HG02884 (cell line): ENCODE data around the gene PTGIS.

Experiments used
- ATAC-seq: cut with Tn5 transposase; IDR thresholded peaks from one replicate; pipeline ENCODE4 v1.9.1; 2021; ENCODE audit warnings: mild to moderate bottlenecking, moderate library complexity; ENCODE audit not compliant: unreplicated experiment

Gene PTGIS

GRCh38 chr20:49503176-49503575 lies 64.8 kb downstream of the PTGIS start:
- no peak for ATAC-seq

DNA sequence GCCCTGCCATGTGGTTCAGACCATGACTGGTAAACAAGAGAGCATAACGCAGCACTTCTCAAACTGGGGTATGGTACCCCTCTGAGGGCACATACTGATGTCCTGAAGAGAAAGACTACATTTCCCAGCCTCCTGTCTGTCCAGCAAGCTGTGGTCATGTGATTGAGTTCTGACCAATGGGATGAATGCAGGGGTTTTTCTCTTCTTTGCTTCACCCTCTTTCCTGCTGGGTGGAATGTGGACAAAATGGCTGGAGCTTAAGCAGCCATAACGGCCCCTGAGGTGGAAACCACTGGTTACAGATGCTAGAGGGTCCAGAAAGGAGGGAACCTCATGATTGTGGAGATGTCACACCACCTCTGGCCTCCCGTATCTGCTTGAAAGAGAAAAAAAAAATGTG lies 66.0 kb downstream of the PTGIS start:
- no peak for ATAC-seq

DNA sequence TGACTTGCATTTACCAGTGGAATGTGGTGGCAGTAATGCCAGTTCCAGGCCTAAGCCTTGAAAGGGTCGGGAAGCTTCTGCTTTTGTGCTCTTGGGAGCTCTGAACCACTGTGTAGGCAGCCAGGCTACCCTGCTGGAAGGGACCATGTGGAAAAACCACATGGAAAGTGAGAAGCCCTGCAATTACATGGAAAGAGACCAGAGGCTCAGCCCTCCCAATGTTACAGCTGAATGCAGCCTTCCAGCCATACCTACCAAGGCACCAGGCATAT lies 70.6 kb downstream of the PTGIS start:
- ATAC-seq, result no peak

- ATAC-seq, result no peak
Observed at GRCh38 chr20:49496553-49497397, 71.2 kb downstream of the PTGIS start.

DNA sequence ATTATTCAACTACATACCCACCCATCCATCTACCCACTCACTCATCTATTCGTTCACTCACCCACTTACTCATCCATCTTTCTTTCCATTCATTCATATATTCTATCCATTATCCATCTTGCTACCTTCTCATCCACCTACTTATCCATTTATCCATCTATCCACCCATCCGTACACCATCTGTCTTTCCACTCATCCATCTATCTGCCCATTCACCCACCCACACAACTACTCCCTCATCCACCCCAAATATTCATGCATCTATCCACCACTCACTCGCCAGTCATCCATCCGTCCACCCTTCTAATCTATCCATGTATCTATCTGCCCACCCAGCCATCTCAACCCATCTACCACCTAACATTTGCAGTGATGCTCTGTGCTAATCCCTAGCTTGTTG lies 71.9 kb downstream of the PTGIS start:
- ATAC-seq, result no peak

- ATAC-seq, result no peak
Observed at GRCh38 chr20:49490689-49491088, 77.2 kb downstream of the PTGIS start.

DNA sequence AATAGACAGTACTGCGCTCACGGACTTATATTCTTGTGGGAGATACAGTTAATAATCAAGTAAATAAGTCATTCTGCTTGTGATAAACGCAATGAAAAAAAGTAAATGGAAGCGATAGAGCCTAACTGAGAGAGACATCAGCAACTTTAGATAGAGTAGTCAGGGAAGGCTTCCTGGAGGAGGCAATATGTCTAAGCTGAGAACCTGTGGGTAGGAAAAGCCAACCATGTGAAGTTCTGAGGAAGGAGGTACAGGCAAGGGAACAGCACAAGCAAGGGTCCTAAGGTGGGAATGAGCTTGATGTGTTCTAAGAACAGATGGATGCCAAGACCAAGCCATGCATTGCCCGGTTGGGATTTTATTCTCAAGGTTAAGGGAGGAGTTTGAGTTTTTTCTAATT lies 78.2 kb downstream of the PTGIS start:
- no peak for ATAC-seq

DNA sequence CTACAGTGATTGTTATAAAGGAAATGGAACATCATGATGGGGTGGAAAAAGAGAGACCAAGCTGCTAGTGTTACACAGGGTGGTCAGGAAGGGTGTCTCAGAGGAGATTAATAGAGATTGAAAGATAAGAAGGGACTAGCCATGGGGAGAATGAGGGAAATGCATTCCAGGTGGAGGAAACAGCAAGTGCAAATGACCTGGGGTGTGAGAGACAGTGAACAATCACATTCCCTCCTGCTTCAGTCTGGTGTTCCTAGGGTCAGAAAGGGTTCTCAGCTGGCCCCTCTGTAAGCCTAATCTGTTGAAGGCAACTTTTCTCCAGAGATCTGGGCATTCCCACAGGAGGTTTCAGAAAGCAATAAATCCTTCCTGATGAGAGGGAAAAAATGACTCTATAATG lies 81.9 kb downstream of the PTGIS start:
- no peak for ATAC-seq

DNA sequence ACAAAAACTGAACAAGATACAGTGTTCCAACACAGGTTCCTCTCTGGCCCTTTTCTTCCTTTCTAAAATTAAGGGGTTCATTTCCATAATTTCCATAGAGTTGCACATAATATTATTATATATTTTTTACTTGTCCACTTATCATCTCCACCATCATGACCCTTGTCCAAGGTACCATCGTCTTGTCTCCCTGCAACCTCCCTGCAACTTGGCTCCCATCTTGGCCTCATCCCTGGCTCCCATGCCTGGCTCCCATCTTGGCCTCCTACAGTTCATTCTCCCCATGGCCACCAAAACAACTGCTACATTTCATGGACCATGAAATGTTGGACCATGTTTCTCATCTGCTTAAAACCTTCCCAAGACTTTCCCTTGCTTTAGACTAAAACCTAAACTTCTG lies 82.4 kb downstream of the PTGIS start:
- no peak for ATAC-seq

DNA sequence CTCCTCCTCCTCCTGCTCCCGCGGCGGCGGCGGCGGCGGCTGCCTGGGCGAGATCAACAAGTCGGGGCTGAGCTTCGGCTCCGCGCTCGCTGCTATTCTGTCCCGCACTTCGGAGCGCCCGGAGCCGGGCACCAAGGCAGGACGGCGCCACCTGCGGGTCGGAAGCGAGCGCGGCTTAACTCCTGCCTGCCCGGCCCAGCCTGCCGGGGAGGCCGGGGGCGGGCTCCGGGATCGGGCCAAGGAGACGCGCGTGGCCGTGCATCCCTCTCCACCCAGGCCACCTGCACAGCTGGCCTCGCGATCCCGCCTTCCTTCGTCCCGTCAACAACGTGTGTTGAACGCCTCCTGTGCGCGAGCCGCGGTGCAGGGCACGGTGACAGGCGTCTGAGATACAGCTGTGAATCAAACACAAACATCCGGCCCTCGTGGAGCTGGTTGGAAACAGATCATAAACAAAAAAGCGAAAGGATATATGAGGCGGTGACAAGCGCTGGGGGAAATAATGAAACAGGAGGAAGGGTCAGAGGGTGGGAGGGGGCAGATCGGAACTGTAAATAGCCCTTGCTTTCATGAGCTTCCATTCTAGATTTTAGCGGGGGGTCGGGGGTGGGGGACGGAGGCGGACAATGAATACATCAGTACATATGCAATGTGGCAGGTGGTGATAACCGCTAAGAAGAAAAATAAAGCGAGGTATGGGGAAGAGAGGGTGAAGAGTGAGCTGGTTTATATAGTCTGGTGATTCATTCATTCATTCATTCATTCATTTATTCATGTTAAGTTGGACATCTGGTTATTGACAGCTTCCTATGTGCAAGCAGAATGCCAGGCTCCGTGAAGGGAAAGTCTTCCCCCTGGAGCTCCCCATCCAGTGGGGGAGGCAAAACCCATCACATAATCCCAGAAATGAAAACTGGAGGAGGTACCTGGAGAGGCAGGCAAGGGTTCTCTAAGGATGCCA lies 83.5 kb downstream of the PTGIS start:
- ATAC-seq, result no peak

GRCh38 chr20:49483696-49484123 lies 84.2 kb downstream of the PTGIS start:
- no peak for ATAC-seq

DNA sequence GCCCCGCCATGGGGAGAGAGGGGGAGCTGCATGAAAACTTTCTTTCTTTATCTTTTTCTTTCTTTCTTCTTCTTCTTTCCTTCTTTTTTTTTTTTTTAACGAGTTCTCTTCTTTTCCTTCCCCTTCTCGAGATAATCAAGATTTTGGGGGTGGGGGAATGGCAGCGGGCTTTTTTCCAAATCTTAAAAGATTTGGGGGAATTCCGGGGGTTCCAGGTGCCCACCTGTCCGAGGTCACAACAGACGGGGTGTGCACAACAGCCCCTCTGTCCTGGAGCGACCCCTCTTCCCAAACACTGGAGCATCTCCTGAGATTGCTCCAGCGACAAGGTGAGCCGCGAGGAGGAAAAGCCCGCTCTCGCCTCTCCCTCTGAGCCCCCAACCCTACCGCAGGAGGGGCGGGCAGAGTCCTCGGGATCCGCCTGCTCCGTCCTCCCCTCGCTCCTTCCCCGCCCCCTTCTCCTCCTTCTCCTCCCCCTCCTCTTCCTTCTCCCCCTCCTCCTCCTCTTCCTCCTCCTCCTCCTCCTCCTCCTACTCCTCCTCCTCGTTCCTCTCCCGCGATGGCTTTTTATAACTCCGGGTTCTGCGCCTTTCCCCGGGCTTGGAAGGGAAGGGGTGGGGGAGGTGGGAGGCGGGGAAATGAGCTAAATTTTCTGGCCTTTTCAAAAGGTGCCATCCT lies 84.8 kb downstream of the PTGIS start:
- ATAC-seq, result no peak

GRCh38 chr20:49482621-49483017 lies 85.3 kb downstream of the PTGIS start, which contains the start of gene KCNB1:
TSS of gene KCNB1 (minus strand) at chr20:49482668. CDS start at chr20:49482480, 188 bp downstream.
- no peak for ATAC-seq

DNA sequence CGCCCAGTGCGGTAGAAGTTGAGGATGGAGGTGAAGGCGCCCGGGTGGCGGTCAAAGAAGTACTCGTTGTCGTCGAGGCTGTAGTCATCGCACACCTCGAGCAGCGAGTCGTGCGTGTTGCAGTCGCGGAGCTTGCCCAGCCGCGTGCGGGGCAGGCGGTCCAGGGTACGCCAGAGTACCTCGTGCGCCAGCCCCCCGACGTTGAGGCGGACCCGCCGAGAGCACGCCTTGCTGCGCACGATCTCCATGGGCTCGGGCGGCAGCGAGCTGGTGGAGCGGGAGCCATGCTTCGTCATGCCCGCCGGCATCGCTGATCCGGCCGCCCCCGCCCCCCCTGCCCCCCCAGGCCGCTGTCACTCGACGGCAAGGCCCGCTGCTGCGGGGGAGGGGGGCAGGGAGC lies 85.8 kb downstream of the PTGIS start:
- no peak for ATAC-seq

- ATAC-seq, result no peak
Observed at GRCh38 chr20:49481116-49481515, 86.8 kb downstream of the PTGIS start.

GRCh38 chr20:49480236-49480635 lies 87.7 kb downstream of the PTGIS start:
- ATAC-seq, result no peak

- no peak for ATAC-seq
Observed at GRCh38 chr20:49479785-49480184, 88.2 kb downstream of the PTGIS start.

DNA sequence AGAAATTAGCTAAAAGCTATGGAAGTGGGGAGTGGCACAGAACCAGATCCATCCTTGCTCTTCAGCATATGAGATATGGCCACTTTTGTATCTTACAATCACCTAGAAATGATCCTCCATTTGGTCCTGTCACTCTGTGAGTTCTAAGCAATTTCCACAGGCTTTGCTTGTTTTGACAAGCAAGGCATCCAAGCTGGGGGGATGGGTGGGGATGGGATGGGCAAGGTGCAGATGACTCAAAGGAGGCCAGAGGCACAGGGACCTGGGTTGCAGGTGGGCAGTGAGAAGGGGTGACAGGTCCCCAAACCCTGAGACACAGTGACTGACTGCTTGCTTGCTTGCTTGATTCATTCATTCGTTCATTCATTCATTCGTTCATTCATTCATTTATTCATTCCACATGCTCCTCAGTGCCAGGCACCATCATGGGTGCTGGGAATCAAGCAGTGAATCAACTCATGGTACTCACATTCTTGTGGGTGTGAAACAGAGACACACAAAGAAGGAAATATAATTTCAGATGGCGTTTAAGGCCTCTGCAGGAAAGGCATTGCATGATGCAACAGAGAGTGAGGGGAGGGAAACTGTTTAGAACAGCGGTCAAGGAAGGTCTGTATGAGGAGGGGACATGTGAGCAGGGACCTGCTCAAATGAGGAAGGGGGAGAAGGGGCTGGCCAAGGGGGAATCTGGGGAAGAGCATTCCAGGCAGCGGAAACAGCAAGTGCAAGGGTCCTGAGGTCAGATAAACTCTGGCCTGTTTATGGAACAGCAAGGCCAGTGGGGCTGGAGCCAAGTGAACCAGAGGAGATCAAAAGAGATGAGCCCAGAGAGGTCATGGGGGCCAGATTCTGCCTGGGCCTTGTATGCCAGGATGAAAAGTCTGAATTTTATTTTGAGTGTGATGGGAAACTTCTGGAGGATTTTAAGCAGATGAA lies 88.9 kb downstream of the PTGIS start:
- ATAC-seq, result no peak

DNA sequence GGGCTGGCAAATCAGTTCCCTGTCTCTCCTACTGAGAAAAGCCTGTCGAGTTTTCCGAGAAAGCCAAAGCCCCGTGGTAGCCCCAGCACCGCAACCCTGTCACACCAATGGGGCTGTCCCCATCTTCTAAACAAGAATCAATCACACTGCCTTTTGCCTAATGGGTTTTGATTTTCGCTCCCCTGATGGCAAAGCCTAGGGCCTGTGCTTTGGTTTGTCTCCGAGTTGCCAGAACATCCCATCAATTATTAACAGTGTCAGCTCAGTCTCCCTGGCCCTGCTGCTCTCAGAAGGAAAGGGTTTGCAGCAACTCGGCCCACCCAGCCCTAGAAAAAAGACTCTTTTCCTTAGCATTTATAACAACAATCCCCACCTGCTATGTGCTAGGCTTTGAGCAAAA lies 89.7 kb downstream of the PTGIS start:
- ATAC-seq, result no peak

- ATAC-seq, result no peak
Observed at GRCh38 chr20:49477200-49477599, 90.7 kb downstream of the PTGIS start.
